Measurements from ENCODE around the gene FOSB. TPM values are rescaled to one million over a fixed set of nuclear protein-coding genes. Genes with fewer than 3 reads are reported as not detected.

Gene FOSB
- total and polyA plus RNA-seq, 7 donors, result 1.1 to 28.1 (median 11.0) TPM

DNA sequence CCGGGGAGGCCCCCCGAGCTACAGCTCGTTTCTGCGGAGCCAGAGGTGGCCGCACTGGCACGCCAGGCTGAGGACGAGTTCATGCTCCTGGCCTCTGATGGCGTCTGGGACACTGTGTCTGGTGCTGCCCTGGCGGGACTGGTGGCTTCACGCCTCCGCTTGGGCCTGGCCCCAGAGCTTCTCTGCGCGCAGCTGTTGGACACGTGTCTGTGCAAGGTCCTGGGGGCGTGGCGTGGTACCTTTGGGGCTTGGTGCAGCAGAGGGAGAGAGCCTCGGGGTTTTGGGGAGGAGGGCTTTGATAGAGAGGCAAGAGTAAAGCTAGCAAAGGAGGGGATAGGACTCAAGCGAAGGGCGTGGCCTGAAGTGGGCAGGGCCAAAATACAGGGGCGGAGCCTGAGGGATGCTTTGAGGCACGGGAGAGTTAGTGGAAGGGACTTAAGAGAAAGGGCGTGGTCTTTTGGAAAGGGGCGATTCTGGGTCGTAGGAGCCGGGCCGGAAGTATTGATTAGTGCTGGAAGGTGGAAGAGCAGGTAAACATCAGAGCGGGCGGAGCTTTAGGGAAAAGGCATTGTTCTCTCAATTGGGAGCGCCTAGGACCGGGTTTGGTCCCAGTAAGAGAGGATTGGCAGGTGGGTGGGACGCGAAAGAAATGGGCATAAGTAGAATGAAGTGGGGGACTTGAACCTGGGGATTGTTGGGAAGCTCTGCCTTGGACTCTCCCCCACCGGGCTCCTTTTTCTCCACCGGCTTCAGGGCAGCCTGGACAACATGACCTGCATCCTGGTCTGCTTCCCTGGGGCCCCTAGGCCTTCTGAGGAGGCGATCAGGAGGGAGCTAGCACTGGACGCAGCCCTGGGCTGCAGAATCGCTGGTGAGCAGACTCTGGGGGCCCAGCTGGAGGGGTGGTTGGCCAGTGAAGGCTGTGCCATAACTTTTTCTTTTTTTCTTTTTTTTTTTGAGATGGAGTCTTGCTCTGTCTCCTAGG, 31.7 kb downstream of the FOSB start:
- no peak for DNase-seq
- Histone ChIP-seq H3K4me3 (peak overlapping the region in 1 of 4 donors; percentile 31), H3K27me3 (peaks cover 4 to 35% (median 11%) of the 10 kb centered on the region in 3 donors), H3K36me3 (no peaks in the 10 kb centered on the region), H3K9me3 (no peaks in the 10 kb centered on the region), H3K27ac (no peak overlapping the region), H3K4me1 (peaks cover 0 to 37% (median 31%) of the 10 kb centered on the region in 4 donors)
- TF ChIP-seq POLR2A (IDR thresholded peaks at IDR 0.05), result no peak
- TF ChIP-seq POLR2AphosphoS5 (IDR thresholded peaks at IDR 0.05), result no peak
- TF ChIP-seq EP300 (IDR thresholded peaks at IDR 0.05), result no peak
- TF ChIP-seq, protein P1, sequence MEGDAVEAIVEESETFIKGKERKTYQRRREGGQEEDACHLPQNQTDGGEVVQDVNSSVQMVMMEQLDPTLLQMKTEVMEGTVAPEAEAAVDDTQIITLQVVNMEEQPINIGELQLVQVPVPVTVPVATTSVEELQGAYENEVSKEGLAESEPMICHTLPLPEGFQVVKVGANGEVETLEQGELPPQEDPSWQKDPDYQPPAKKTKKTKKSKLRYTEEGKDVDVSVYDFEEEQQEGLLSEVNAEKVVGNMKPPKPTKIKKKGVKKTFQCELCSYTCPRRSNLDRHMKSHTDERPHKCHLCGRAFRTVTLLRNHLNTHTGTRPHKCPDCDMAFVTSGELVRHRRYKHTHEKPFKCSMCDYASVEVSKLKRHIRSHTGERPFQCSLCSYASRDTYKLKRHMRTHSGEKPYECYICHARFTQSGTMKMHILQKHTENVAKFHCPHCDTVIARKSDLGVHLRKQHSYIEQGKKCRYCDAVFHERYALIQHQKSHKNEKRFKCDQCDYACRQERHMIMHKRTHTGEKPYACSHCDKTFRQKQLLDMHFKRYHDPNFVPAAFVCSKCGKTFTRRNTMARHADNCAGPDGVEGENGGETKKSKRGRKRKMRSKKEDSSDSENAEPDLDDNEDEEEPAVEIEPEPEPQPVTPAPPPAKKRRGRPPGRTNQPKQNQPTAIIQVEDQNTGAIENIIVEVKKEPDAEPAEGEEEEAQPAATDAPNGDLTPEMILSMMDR (IDR thresholded peaks at IDR 0.05), result no peak
- intact Hi-C loops (cut with DNase I), result loop anchor here (10.0 kb wide), 2 partner anchors 285 to 745 kb away; partner anchors contain the start of gene DMPK
- WGBS, 2 donors, result 14 to 17% methylated on average over 37 of the region's 37 CpGs

DNA sequence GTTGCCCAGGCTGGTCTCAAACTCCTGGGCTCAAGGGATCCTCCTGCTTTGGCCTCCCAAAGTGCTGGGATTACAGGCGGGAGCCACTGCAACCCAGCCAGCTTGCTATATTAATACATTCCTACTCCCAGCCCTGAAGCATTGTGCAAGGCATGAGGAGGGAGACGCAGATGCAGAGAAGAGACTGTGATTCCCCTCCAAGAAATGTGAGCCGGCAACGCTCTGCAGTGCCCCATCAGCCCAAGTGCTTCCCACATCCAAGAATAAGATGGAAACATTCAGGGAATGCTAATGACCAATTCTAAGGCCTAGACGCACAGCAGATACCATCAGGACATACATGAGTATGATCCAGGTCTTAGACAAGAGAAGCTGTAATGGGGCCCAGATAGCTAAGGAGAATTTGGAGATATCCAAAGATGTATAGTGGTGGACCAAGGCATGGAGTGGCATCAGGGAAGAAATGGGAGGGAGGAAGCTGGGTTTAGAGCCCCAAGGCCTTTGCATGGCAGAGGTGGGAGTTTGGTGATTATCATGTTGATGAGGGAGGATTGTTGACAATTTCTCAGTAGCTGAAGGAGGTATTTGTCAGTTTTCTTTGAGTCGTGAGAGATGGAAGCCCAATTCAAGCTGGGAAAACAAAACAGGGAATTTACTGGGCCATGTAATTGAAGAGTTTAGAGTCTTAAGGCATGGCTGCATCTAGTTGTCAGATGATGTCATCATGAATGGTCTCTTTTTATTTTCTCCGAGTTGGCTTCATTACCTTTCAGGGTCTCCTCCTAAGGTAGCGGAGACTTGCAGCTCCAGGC, 33.3 kb downstream of the FOSB start:
- no peaks in the 10 kb centered on the region for H3K36me3 ChIP-seq
- WGBS, 2 donors, result 89 to 93% methylated on average over 8 of the region's 8 CpGs
- H3K9me3 ChIP-seq, result no peaks in the 10 kb centered on the region
- no peak for DNase-seq
- no peak overlapping the region for H3K27ac ChIP-seq
- peaks cover 0 to 34% (median 31%) of the 10 kb centered on the region in 4 donors for H3K4me1 ChIP-seq
- intact Hi-C loops (cut with DNase I), result loop anchor here (10.0 kb wide), 2 partner anchors 284 to 746 kb away; partner anchors contain the start of gene DMPK
- TF ChIP-seq EP300 (IDR thresholded peaks at IDR 0.05) (no peak), POLR2A (IDR thresholded peaks at IDR 0.05) (no peak), POLR2AphosphoS5 (IDR thresholded peaks at IDR 0.05) (no peak)
- TF ChIP-seq, protein P1 (IDR thresholded peaks at IDR 0.05), result no peak
- no peak overlapping the region for H3K4me3 ChIP-seq
- H3K27me3 ChIP-seq, result peaks cover 4 to 35% (median 11%) of the 10 kb centered on the region in 3 donors

DNA sequence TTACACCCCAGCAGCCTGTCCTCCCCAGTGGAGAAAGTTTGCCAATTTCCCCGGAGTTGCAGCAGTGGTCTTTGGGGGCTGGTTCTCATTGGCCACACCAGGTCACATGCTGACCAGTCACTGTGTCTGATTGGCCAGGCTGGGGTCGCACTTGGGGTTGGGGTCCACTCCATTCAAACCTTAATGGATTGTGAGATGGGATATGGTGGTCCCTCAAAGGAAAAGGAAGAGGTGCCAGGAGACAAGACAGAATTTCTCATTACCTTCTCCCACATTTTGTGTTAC, 33.9 kb downstream of the FOSB start:
- peaks cover 4 to 35% (median 11%) of the 10 kb centered on the region in 3 donors for H3K27me3 ChIP-seq
- no peak overlapping the region for H3K4me3 ChIP-seq
- WGBS, 2 donors, result 78 to 80% methylated on average over 2 of the region's 2 CpGs
- DNase-seq, result no peak
- no peak overlapping the region for H3K27ac ChIP-seq
- no peaks in the 10 kb centered on the region for H3K36me3 ChIP-seq
- no peak for TF ChIP-seq POLR2AphosphoS5 (IDR thresholded peaks at IDR 0.05)
- TF ChIP-seq, protein P1 (IDR thresholded peaks at IDR 0.05), result no peak
- TF ChIP-seq POLR2A (IDR thresholded peaks at IDR 0.05), result no peak
- no peak for TF ChIP-seq EP300 (IDR thresholded peaks at IDR 0.05)
- no peaks in the 10 kb centered on the region for H3K9me3 ChIP-seq
- intact Hi-C loops (cut with DNase I), result loop anchor here (10.0 kb wide), 2 partner anchors 283 to 747 kb away; partner anchors contain the start of gene DMPK
- H3K4me1 ChIP-seq, result peaks cover 0 to 29% (median 27%) of the 10 kb centered on the region in 4 donors

DNA sequence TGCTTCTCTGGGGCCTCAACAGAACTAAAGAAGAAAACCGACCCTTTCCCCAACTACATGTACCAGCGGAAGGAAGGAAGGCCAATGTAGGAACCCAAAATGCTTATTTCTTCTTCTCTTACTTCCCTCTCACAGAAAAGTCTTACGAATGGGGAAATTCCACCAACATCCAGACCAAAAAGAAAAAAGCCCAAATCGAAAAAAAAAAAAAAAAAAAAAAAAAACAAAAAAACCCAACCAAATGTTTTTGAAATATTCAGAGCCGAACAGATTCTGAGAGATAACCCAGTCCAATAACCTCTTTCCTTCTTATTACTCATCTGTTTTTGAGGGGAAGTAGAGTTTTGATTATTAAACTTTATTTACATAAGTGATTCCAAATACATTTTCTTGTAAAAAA, 34.3 kb downstream of the FOSB start:
- TF ChIP-seq POLR2A (IDR thresholded peaks at IDR 0.05), result no peak
- TF ChIP-seq, protein P1 (IDR thresholded peaks at IDR 0.05), result no peak
- TF ChIP-seq POLR2AphosphoS5 (IDR thresholded peaks at IDR 0.05), result no peak
- no peak for TF ChIP-seq EP300 (IDR thresholded peaks at IDR 0.05)
- Histone ChIP-seq H3K4me3 (no peak overlapping the region), H3K27ac (no peak overlapping the region), H3K9me3 (no peaks in the 10 kb centered on the region), H3K27me3 (peaks cover 4 to 35% (median 11%) of the 10 kb centered on the region in 3 donors), H3K4me1 (peaks cover 0 to 28% (median 26%) of the 10 kb centered on the region in 4 donors), H3K36me3 (no peaks in the 10 kb centered on the region)
- intact Hi-C loops (cut with DNase I), result loop anchor here (10.0 kb wide), 2 partner anchors 283 to 747 kb away; partner anchors contain the start of gene DMPK
- 75 to 78% methylated on average over 5 of the region's 5 CpGs for WGBS, 2 donors
- no peak for DNase-seq

Data from sigmoid colon (tissue), 7 donors.